GM12878 (cell line): Measurements from ENCODE around the gene USP10. TPM values are rescaled to one million over a fixed set of nuclear protein-coding genes. Genes with fewer than 3 reads are reported as not detected.

Experiments
- ATF7 ChIP-seq: fragments of 450-650 bp; IDR thresholded peaks from 2 replicates; pipeline ENCODE4 v1.6.1; 2016; ENCODE audit warnings: low read depth, mild to moderate bottlenecking
- EZH2 ChIP-seq: IDR thresholded peaks from 2 replicates; pipeline ENCODE4 v1.6.1; 2012; ENCODE audit warnings: low read depth, mild to moderate bottlenecking, control low read depth, inconsistent platforms, low read length, borderline replicate concordance; ENCODE audit not compliant: control insufficient read depth
- FOS ChIP-seq: IDR thresholded peaks from 3 replicates; pipeline ENCODE4 v1.6.1; 2011; ENCODE audit warnings: borderline replicate concordance; ENCODE audit not compliant: insufficient read length; ENCODE audit errors: extremely low read depth
- IRF5 ChIP-seq: fragments of 450-650 bp; IDR thresholded peaks from 2 replicates; pipeline ENCODE4 v1.6.1; 2017; ENCODE audit warnings: borderline replicate concordance
- KLF5 ChIP-seq: fragments of 450-650 bp; IDR thresholded peaks from 2 replicates; pipeline ENCODE4 v1.6.1; 2014; ENCODE audit warnings: mild to moderate bottlenecking; ENCODE audit not compliant: partially characterized antibody
- REST ChIP-seq: IDR thresholded peaks from 2 replicates; pipeline ENCODE4 v1.6.1; 2012; ENCODE audit warnings: mild to moderate bottlenecking, low read depth, low read length
- ZNF24 ChIP-seq: fragments of 450-650 bp; IDR thresholded peaks from 2 replicates; pipeline ENCODE4 v1.6.1; 2017; ENCODE audit warnings: antibody characterized with exemption, mild to moderate bottlenecking
- ZSCAN29 ChIP-seq: fragments of 450-650 bp; IDR thresholded peaks from 2 replicates; pipeline ENCODE4 v1.6.1; 2017; ENCODE audit warnings: mild to moderate bottlenecking, moderate library complexity
- polyA plus RNA-seq, 11 experiments: library from polyadenylated mRNA; depleted of rRNA in 4 of 11; unstranded in 6 of 11; stranded (reverse) in 5 of 11; fragments of >200 nt; fragmentation: Nextera tagmentation in 4 of 11; fragmentation: Illumina TruSeq in 1 of 11; extraction: Ambion mirVana in 4 of 11; extraction: Trizol in 1 of 11; gene quantifications; 1 replicate in 1 of 11; 2 replicates in 10 of 11; pipeline versions ENCODE4 v1.2.1 to v1.2.3, GENCODE V29; 2011 to 2016; ENCODE audit warnings: inconsistent platforms in 2 of 11, missing spikeins in 2 of 11, low read depth in 1 of 11
- total RNA-seq, 4 experiments: library from RNA; depleted of rRNA in 3 of 4; stranded (reverse); fragments of >200 nt in 3 of 4; fragmentation: Illumina TruSeq in 1 of 4; extraction: Trizol in 1 of 4; gene quantifications; 2 replicates each; pipeline versions ENCODE4 v1.2.1 to v1.2.3, GENCODE V29; 2013 to 2021

The USP10 gene
- total and polyA plus RNA-seq, 10 of the 15 experiments (the other 5 are each of a cell fraction or from before 2014, with no cell fraction given), result 46.1 to 160 (median 105) TPM

- TF ChIP-seq ATF7 (no peak), IRF5 (no peak), KLF5 (no peak), FOS (no peak), REST (no peak), ZSCAN29 (no peak), EZH2 (no peak), ZNF24 (no peak)
Observed at GRCh38 chr16:84656649-84657048, 43.2 kb upstream of the USP10 start (continued).
